ENCODE data around the gene ZNF724. TPM values are rescaled to one million over a fixed set of nuclear protein-coding genes. Genes with fewer than 3 reads are reported as not detected.

ZNF724 gene
- total RNA-seq, result 4.8 and 10.9 TPM in 2 replicates

GRCh38 chr19:23249911-23250649, at the start of gene ZNF724:
TSS of gene ZNF724 (minus strand) at chr19:23250394. CDS start at chr19:23250242, 152 bp downstream.

Other genes with a start within 250 kb of the ZNF724 start
- not detected in 2 replicates for gene ZNF728, start 247.2 kb downstream of the ZNF724 start, total RNA-seq
- gene ZNF730, start 133.4 kb downstream of the ZNF724 start, total RNA-seq, result 1.8 and 2.2 TPM in 2 replicates
- gene ZNF91, start 145.1 kb upstream of the ZNF724 start, total RNA-seq, result 8.0 and 16.8 TPM in 2 replicates